ENCODE results near the gene SDCBP2. TPM values are rescaled to one million over a fixed set of nuclear protein-coding genes. Genes with fewer than 3 reads are reported as not detected.

The SDCBP2 gene
- total RNA-seq, 1 experiment from 2014 or later: 2.0 TPM

- no peak for DNase-seq (ENCODE audit: low spot score)
- in situ Hi-C loops (cut with HindIII; ENCODE audit: low sequenced_read_pairs): no loop called here
Observed at GRCh38 chr20:1263853-1264252, 65.1 kb downstream of the SDCBP2 start.

Other genes with a start within 250 kb of the SDCBP2 start
- 84.9 and 95.9 TPM in 2 replicates for gene PSMF1, start 210.5 kb downstream of the SDCBP2 start, total RNA-seq (2014; rRNA removed; shearing (Covaris generic))
- gene TMEM74B, start 144.2 kb downstream of the SDCBP2 start, total RNA-seq (2014; rRNA removed; shearing (Covaris generic)): 1.2 TPM in 1 of 2 replicates, not detected in the other
- gene C20orf202, start 125.7 kb downstream of the SDCBP2 start, total RNA-seq (2014; rRNA removed; shearing (Covaris generic)): not detected in 2 replicates
- gene RAD21L1, start 103.1 kb downstream of the SDCBP2 start, total RNA-seq (2014; rRNA removed; shearing (Covaris generic)): not detected in 2 replicates
- gene SNPH, start 62.8 kb downstream of the SDCBP2 start, total RNA-seq (2014; rRNA removed; shearing (Covaris generic)): 1.7 and 2.4 TPM in 2 replicates
- 158 and 170 TPM in 2 replicates for gene FKBP1A, start 63.9 kb upstream of the SDCBP2 start, total RNA-seq (2014; rRNA removed; shearing (Covaris generic))
- gene NSFL1C, start 137.7 kb upstream of the SDCBP2 start, total RNA-seq (2014; rRNA removed; shearing (Covaris generic)): 89.2 and 123 TPM in 2 replicates
- gene SIRPB2, start 162.3 kb upstream of the SDCBP2 start, total RNA-seq (2014; rRNA removed; shearing (Covaris generic)): not detected in 2 replicates
- gene SIRPD, start 228.6 kb upstream of the SDCBP2 start, total RNA-seq (2014; rRNA removed; shearing (Covaris generic)): not detected in 2 replicates

Data from G401 (cell line).